Tibial nerve (tissue), 4 donors: ENCODE results near the gene PFDN1. TPM values are rescaled to one million over a fixed set of nuclear protein-coding genes. Genes with fewer than 3 reads are reported as not detected.
A peak's percentile ranks its signal among the peaks of the same experiment; 100 is the strongest.

Experiments used
- DNase-seq, 2 donors: peaks; one replicate each; pipeline ENCODE4 v3.0.0-alpha.2; 2019; ENCODE audit warnings: low spot score in 2 of 2
- H3K27ac ChIP-seq, 4 donors: fragments of 200-600 bp; sonication (generic) in 3 of 4; one replicate each; pipeline ENCODE4 v1.5.1; 2017 to 2019; ENCODE audit warnings: mild to moderate bottlenecking in 1 of 4
- H3K27me3 ChIP-seq, 2 donors: fragments of 200-600 bp; sonication (generic) in 1 of 2; one replicate each; pipeline versions ENCODE4 v1.5.1 to v1.6.0; 2017 to 2019
- H3K36me3 ChIP-seq, 3 donors: fragments of 200-600 bp; sonication (generic); one replicate each; pipeline ENCODE4 v1.5.1; 2018 to 2019
- H3K4me1 ChIP-seq, 4 donors: fragments of 200-600 bp; sonication (generic) in 3 of 4; one replicate each; pipeline ENCODE4 v1.5.1; 2017 to 2019
- H3K4me3 ChIP-seq, 4 donors: fragments of 200-600 bp; sonication (generic) in 3 of 4; one replicate each; pipeline ENCODE4 v1.5.1; 2017 to 2019; ENCODE audit warnings: mild to moderate bottlenecking in 1 of 4, moderate library complexity in 1 of 4
- H3K9me3 ChIP-seq, 4 donors: fragments of 200-600 bp; sonication (generic) in 3 of 4; one replicate each; pipeline ENCODE4 v1.5.1; 2017 to 2019
- CTCF ChIP-seq, 5 experiments: fragments of 200-600 bp in 3 of 5; fragments of 450-650 bp in 2 of 5; sonication (generic) in 3 of 5; IDR thresholded peaks; one replicate each; pipeline ENCODE4 v1.5.1; 2016 to 2019; ENCODE audit warnings: antibody characterized with exemption in 5 of 5, mild to moderate bottlenecking in 3 of 5, moderate library complexity in 2 of 5
- EP300 ChIP-seq, 2 donors: sonication (generic); formaldehyde crosslinking; IDR thresholded peaks; one replicate each; pipeline ENCODE4 v1.6.1; 2017; ENCODE audit warnings: antibody characterized with exemption in 2 of 2, mild to moderate bottlenecking in 1 of 2
- POLR2A ChIP-seq, 2 donors: fragments of 450-650 bp; IDR thresholded peaks; one replicate each; pipeline ENCODE4 v1.6.1; 2017; ENCODE audit warnings: antibody characterized with exemption in 2 of 2, mild to moderate bottlenecking in 2 of 2, moderate library complexity in 2 of 2
- WGBS, 2 donors: methylation state at CpG; one replicate each; pipeline ENCODE4 v1.1.5; 2018; 5-methylcytosine and 5-hydroxymethylcytosine counted together
- total RNA-seq, 4 donors: library from RNA; depleted of rRNA; stranded (reverse); fragments of >200 nt; gene quantifications; one replicate each; pipeline ENCODE4 v1.1.0, GENCODE V29; 2016

The PFDN1 gene
- total RNA-seq, 4 donors from 2014 or later: 98.2 to 146 (median 109) TPM

GRCh38 chr5:140329739-140330481 is 27.0 kb upstream of the PFDN1 start:
- TF ChIP-seq CTCF (IDR thresholded peaks at IDR 0.05) (no peak), EP300 (IDR thresholded peaks at IDR 0.05) (no peak), POLR2A (IDR thresholded peaks at IDR 0.05) (no peak)

GRCh38 chr5:140328036-140328764 is 25.3 kb upstream of the PFDN1 start:
- Histone ChIP-seq H3K9me3 (no peaks in the 10 kb centered on the region), H3K27me3 (no peaks in the 10 kb centered on the region), H3K27ac (peak overlapping the region in 1 of 4 donors; percentile 56), H3K4me1 (peaks cover 0 to 48% (median 22%) of the 10 kb centered on the region in 4 donors), H3K36me3 (peaks cover 0 to 14% (median 0%) of the 10 kb centered on the region in 3 donors), H3K4me3 (no peak overlapping the region)
- DNase-seq: no peak
- WGBS, 2 donors: 82 to 84% methylated on average over 8 of the region's 8 CpGs
- TF ChIP-seq CTCF (IDR thresholded peaks at IDR 0.05): no peak
- TF ChIP-seq EP300 (IDR thresholded peaks at IDR 0.05): no peak
- no peak for TF ChIP-seq POLR2A (IDR thresholded peaks at IDR 0.05)

More at GRCh38 chr5:140329739-140330481, 27.0 kb upstream of the PFDN1 start:
- Histone ChIP-seq H3K27ac (peak overlapping the region in 3 of 4 donors; percentile 37 to 64 (median 38)), H3K4me3 (no peak overlapping the region), H3K4me1 (peaks cover 0 to 31% (median 7%) of the 10 kb centered on the region in 4 donors), H3K27me3 (no peaks in the 10 kb centered on the region), H3K9me3 (no peaks in the 10 kb centered on the region), H3K36me3 (peaks cover 0 to 31% (median 0%) of the 10 kb centered on the region in 3 donors)
- no peak for DNase-seq
- 61 to 70% methylated on average over 5 of the region's 5 CpGs for WGBS, 2 donors

GRCh38 chr5:140327589-140327988 is 24.7 kb upstream of the PFDN1 start:
- H3K9me3 ChIP-seq: no peaks in the 10 kb centered on the region
- peaks cover 0 to 8% (median 0%) of the 10 kb centered on the region in 3 donors for H3K36me3 ChIP-seq
- no peak overlapping the region for H3K4me3 ChIP-seq
- H3K27ac ChIP-seq: peak overlapping the region in 1 of 4 donors; percentile 56
- peaks cover 0 to 54% (median 28%) of the 10 kb centered on the region in 4 donors for H3K4me1 ChIP-seq
- no peaks in the 10 kb centered on the region for H3K27me3 ChIP-seq
- WGBS, 2 donors: 7 to 34% methylated on average over 2 of the region's 2 CpGs
- no peak for TF ChIP-seq CTCF (IDR thresholded peaks at IDR 0.05)
- TF ChIP-seq POLR2A (IDR thresholded peaks at IDR 0.05): no peak
- no peak for TF ChIP-seq EP300 (IDR thresholded peaks at IDR 0.05)
- DNase-seq: no peak

- DNase-seq: no peak
- Histone ChIP-seq H3K36me3 (no peaks in the 10 kb centered on the region), H3K4me3 (no peak overlapping the region), H3K4me1 (peaks cover 0 to 72% (median 29%) of the 10 kb centered on the region in 4 donors), H3K27me3 (no peaks in the 10 kb centered on the region), H3K9me3 (no peaks in the 10 kb centered on the region), H3K27ac (peak overlapping the region in 2 of 4 donors; percentile 4 to 86)
- 80 to 91% methylated on average over 3 of the region's 3 CpGs for WGBS, 2 donors
- TF ChIP-seq CTCF (IDR thresholded peaks at IDR 0.05) (no peak), POLR2A (IDR thresholded peaks at IDR 0.05) (no peak), EP300 (IDR thresholded peaks at IDR 0.05) (no peak)
Observed at GRCh38 chr5:140325486-140325885, 22.6 kb upstream of the PFDN1 start.
